ENCODE measurements around the gene CDC26.

Gene CDC26

DNA sequence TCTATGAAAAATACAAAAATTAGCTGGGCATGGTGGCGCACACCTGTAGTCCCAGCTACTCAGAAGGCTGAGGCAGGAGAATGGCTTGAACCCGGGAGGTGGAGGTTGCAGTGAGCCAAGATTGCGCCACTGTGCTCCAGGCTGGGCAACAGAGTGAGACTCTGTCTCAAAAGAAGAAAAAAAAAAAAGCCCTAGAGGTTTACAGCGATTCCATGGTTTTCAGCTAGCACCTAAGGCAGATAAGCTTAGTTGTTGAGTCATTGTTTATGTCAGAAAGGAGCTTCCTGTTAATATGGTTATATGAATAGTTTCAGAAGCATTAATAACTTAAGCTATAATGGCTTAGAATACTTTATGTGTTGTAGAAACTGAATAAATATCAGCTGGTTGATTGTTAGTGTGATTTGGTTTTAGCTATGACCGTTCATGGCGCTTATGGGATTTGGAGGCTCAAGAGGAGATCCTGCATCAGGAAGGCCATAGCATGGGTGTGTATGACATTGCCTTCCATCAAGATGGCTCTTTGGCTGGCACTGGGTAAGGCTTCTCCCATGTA is 14.8 kb upstream of the CDC26 start:
- TF ChIP-seq EP300 (IDR thresholded peaks at IDR 0.05; ENCODE audit: borderline replicate concordance), result no peak

DNA sequence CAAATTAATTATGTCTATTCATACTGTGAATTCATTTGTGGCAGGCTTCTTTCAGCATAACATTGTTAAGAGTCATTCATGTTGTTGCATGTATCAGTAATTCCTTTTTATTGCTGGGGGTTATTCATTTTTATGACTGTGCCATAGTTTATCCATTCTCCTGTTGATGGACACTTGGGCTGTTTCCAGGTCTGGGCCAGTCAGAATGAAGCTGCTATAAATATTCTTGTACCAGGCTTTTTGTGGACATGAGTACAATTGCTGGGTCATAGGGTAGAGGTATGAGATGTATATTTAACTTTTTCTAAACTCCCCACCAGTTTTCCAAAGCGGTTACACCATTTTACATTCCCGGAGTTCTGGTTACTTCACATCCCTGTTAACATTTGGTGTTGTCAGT is 13.7 kb upstream of the CDC26 start:
- no peak for TF ChIP-seq TAF1 (IDR thresholded peaks at IDR 0.05; ENCODE audit: low read depth)
- TF ChIP-seq, protein P1, sequence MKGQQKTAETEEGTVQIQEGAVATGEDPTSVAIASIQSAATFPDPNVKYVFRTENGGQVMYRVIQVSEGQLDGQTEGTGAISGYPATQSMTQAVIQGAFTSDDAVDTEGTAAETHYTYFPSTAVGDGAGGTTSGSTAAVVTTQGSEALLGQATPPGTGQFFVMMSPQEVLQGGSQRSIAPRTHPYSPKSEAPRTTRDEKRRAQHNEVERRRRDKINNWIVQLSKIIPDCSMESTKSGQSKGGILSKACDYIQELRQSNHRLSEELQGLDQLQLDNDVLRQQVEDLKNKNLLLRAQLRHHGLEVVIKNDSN (IDR thresholded peaks at IDR 0.05), result no peak
- TF ChIP-seq FOXM1 (IDR thresholded peaks at IDR 0.05; ENCODE audit: borderline replicate concordance, low read depth), result no peak
- no peak for TF ChIP-seq EP300 (IDR thresholded peaks at IDR 0.05; ENCODE audit: borderline replicate concordance)
- no peak for TF ChIP-seq ZBTB7A (IDR thresholded peaks at IDR 0.05; ENCODE audit: low read depth)
- TF ChIP-seq CEBPB (IDR thresholded peaks at IDR 0.05), result no peak

DNA sequence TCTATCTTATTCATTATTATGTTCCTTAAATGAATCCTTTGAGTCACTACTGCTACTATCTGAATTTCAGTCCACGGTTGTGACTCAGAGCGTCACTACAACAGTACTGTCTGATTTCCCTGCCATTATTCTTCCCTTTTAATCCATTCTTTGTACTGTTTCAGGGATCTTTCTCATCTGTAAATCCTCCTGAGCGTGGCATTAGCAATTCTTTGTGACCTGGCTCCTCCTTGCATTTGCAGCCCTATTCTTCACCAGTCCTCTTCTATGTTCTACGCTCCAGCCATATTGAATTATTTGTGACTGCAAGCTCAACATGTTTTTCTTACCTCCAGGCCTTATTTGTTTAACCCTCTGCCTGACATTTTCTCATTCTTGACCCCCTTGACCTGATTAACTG is 6.0 kb upstream of the CDC26 start:
- TF ChIP-seq, protein P2, sequence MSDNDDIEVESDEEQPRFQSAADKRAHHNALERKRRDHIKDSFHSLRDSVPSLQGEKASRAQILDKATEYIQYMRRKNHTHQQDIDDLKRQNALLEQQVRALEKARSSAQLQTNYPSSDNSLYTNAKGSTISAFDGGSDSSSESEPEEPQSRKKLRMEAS (IDR thresholded peaks at IDR 0.05), result no peak
- no peak for TF ChIP-seq EGR1 (IDR thresholded peaks at IDR 0.05)
- no peak for TF ChIP-seq TEAD4 (IDR thresholded peaks at IDR 0.05)
- no peak for TF ChIP-seq YY1 (IDR thresholded peaks at IDR 0.05; ENCODE audit: low read depth)
- TF ChIP-seq EP300 (IDR thresholded peaks at IDR 0.05; ENCODE audit: borderline replicate concordance), result no peak
- TF ChIP-seq FOXM1 (IDR thresholded peaks at IDR 0.05; ENCODE audit: borderline replicate concordance, low read depth), result no peak
- no peak for TF ChIP-seq RAD21 (IDR thresholded peaks at IDR 0.05; ENCODE audit: low read depth)
- no peak for TF ChIP-seq CREB1 (IDR thresholded peaks at IDR 0.05; ENCODE audit: low read depth)
- TF ChIP-seq, protein P3, sequence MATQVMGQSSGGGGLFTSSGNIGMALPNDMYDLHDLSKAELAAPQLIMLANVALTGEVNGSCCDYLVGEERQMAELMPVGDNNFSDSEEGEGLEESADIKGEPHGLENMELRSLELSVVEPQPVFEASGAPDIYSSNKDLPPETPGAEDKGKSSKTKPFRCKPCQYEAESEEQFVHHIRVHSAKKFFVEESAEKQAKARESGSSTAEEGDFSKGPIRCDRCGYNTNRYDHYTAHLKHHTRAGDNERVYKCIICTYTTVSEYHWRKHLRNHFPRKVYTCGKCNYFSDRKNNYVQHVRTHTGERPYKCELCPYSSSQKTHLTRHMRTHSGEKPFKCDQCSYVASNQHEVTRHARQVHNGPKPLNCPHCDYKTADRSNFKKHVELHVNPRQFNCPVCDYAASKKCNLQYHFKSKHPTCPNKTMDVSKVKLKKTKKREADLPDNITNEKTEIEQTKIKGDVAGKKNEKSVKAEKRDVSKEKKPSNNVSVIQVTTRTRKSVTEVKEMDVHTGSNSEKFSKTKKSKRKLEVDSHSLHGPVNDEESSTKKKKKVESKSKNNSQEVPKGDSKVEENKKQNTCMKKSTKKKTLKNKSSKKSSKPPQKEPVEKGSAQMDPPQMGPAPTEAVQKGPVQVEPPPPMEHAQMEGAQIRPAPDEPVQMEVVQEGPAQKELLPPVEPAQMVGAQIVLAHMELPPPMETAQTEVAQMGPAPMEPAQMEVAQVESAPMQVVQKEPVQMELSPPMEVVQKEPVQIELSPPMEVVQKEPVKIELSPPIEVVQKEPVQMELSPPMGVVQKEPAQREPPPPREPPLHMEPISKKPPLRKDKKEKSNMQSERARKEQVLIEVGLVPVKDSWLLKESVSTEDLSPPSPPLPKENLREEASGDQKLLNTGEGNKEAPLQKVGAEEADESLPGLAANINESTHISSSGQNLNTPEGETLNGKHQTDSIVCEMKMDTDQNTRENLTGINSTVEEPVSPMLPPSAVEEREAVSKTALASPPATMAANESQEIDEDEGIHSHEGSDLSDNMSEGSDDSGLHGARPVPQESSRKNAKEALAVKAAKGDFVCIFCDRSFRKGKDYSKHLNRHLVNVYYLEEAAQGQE (IDR thresholded peaks at IDR 0.05; ENCODE audit: low read depth), result no peak
- TF ChIP-seq ZBTB7A (IDR thresholded peaks at IDR 0.05; ENCODE audit: low read depth), result no peak

DNA sequence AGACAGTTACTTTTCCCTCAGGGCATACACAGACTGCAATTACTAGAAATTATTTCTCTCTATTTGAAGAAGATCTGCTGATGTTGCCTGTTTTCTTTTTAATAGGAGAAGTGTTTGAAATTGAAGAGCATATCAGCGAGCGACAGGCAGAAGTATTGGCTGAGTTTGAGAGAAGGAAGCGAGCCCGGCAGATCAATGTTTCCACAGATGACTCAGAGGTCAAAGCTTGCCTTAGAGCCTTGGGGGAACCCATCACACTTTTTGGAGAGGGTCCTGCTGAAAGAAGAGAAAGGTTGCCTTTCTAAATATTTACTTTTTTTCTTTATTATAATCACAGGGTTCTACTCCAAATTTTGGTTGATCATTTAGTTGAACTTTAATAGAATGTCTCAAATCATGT is 3.5 kb upstream of the CDC26 start:
- no peak for TF ChIP-seq TEAD4 (IDR thresholded peaks at IDR 0.05)
- no peak for TF ChIP-seq NFIC (IDR thresholded peaks at IDR 0.05)
- TF ChIP-seq EP300 (IDR thresholded peaks at IDR 0.05; ENCODE audit: borderline replicate concordance), result no peak
- no peak for TF ChIP-seq CEBPB (IDR thresholded peaks at IDR 0.05)
- TF ChIP-seq RAD21 (IDR thresholded peaks at IDR 0.05; ENCODE audit: low read depth), result no peak

DNA sequence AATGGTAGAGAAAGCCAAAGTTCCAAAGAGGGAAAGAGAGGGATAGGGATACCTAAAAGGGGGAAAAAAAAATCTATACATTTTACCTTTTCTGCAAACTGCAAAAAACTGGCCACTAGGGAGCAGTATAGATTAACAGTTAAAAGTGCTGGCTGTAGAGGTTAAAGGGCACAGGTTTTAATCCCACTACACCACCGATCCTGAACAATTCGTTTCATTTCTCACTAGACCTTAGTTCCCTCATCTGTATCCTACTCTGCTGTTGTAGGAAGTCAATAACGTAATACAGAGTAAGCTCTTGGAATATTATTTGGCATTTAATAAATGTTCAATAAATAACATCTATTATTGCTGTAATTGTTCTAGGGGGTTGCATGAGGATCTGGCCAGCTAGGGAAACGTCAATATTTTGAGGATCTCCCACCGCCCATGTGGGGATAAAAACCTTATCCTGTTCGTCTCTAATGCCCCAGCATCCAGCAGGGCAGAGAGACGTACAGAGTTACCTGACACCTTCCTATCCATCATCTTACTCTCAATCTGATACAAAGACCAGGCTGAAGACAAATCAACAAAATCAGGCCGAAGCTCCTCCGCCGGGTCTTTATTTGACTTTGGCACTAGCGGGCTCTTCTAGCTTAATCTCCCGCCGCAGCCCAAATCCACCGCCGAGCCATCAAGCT is 757 bp downstream of the CDC26 start:
- TF ChIP-seq TCF12 (IDR thresholded peaks at IDR 0.05; ENCODE audit: low read depth) (no peak), TAF1 (IDR thresholded peaks at IDR 0.05; ENCODE audit: low read depth) (no peak), RAD21 (IDR thresholded peaks at IDR 0.05; ENCODE audit: low read depth) (peak; percentile 60)

DNA sequence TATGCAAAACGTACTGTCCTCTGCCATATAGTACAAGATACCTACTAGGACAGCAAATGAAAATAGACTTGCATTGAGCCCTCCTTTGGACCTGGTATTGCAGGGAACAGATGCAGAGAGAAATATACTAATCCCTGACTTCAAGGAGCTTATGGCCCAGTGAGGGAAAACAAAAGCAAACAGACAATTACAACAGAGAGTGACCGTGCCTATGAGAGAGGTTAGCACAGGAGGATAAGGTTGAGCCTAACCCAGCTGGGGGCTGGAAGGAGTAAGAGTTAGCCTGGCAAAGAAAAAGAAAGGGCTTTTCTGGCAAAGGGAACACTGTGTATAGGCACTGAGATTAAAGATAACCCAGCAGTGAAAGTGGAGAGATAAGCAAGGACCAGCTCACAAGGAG is 5.5 kb downstream of the CDC26 start:
- no peak for TF ChIP-seq TAF1 (IDR thresholded peaks at IDR 0.05; ENCODE audit: low read depth)
- TF ChIP-seq, protein P1 (IDR thresholded peaks at IDR 0.05), result no peak
- no peak for TF ChIP-seq CEBPB (IDR thresholded peaks at IDR 0.05)
- TF ChIP-seq NFIC (IDR thresholded peaks at IDR 0.05), result no peak
- TF ChIP-seq TCF12 (IDR thresholded peaks at IDR 0.05; ENCODE audit: low read depth), result no peak
- TF ChIP-seq RAD21 (IDR thresholded peaks at IDR 0.05; ENCODE audit: low read depth), result no peak

DNA sequence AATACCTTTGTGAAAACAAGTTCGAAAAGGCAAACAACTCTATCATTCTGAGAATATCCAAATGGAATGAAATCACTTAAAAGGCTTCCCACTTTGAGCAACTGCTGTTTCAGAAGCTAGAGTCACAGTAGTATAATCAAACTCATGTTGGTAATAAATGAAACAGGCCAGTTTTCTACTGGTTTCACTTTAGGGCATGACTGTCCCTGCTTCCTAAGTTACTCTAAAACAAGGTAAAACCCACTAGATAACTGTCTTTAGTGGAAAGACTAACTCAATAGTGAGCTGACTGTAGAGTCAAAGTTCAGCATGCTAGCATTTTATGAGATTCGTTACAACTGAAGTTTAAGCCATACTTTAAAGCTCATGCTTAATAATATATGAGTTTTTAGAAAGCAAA is 6.0 kb downstream of the CDC26 start:
- no peak for TF ChIP-seq RAD21 (IDR thresholded peaks at IDR 0.05; ENCODE audit: low read depth)
- TF ChIP-seq, protein P2 (IDR thresholded peaks at IDR 0.05), result no peak

DNA sequence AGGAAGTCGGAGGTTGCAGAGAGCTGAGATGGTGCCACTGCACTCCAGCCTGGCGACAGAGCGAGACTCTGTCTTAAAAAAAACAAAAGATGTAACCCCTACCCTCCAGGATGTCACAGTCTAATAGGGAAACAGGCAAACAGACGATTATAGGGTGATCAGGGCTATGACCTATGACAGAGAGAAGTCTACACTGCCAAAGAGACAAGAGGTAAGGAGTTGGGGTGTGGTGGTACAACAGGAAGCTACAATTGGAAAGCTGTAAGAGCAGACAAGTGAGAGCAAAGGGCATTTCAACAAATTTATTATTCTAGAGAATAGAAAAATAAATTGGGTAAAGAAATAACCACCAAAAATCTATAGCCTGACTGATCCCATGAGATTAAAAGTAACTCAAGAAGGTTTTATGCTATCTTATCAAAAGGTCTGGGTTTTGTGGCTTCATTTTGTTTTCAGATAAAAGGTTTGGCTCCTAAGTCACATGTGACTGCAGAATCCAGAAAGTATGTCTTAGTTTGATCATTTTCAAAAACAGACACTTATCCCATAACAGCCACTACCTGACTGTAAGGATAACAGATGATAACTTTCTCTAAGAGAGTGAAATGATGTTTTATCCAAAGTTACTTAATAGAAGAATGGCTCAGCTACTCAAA is 7.3 kb downstream of the CDC26 start:
- no peak for TF ChIP-seq ZBTB7A (IDR thresholded peaks at IDR 0.05; ENCODE audit: low read depth)
- no peak for TF ChIP-seq CREB1 (IDR thresholded peaks at IDR 0.05; ENCODE audit: low read depth)
- TF ChIP-seq, protein P1 (IDR thresholded peaks at IDR 0.05), result no peak
- TF ChIP-seq TAF1 (IDR thresholded peaks at IDR 0.05; ENCODE audit: low read depth), result no peak
- TF ChIP-seq EP300 (IDR thresholded peaks at IDR 0.05; ENCODE audit: borderline replicate concordance), result no peak
- TF ChIP-seq TCF12 (IDR thresholded peaks at IDR 0.05; ENCODE audit: low read depth), result no peak
- TF ChIP-seq TEAD4 (IDR thresholded peaks at IDR 0.05), result no peak
- TF ChIP-seq YY1 (IDR thresholded peaks at IDR 0.05; ENCODE audit: low read depth), result no peak
- no peak for TF ChIP-seq RAD21 (IDR thresholded peaks at IDR 0.05; ENCODE audit: low read depth)

Data from Ishikawa (cell line).